Measurements from ENCODE around the gene COMT. TPM values are rescaled to one million over a fixed set of nuclear protein-coding genes. Genes with fewer than 3 reads are reported as not detected.

The COMT gene
- total RNA-seq, 6 experiments from 2014 or later, result 215 to 306 (median 234) TPM

GRCh38 chr22:19929586-19930550, 11.7 kb upstream of the COMT start:
- H3K36me3 Mint-ChIP-seq (ENCODE audit: low read depth), result peaks cover 5% of the 10 kb centered on the region; the same call in 1 of the 2 replicates
- H3K27me3 Mint-ChIP-seq (ENCODE audit: insufficient read depth), result no peaks in the 10 kb centered on the region; the same call in 1 of the 2 replicates
- TF ChIP-seq CTCF (IDR thresholded peaks at IDR 0.05), result no peak
- no peak for DNase-seq
- no peaks in the 10 kb centered on the region for H3K4me1 Mint-ChIP-seq (ENCODE audit: low read depth)
- no peak overlapping the region for H3K4me3 Mint-ChIP-seq
- H3K9me3 Mint-ChIP-seq, result no peaks in the 10 kb centered on the region
- no peak overlapping the region for H3K27ac Mint-ChIP-seq

GRCh38 chr22:19930551-19931486, 10.8 kb upstream of the COMT start:
- DNase-seq, result no peak
- no peak for TF ChIP-seq CTCF (IDR thresholded peaks at IDR 0.05)
- H3K4me3 Mint-ChIP-seq, result no peak overlapping the region
- H3K9me3 Mint-ChIP-seq, result peaks cover 6% of the 10 kb centered on the region; the same call in 1 of the 2 replicates
- H3K4me1 Mint-ChIP-seq (ENCODE audit: low read depth), result no peaks in the 10 kb centered on the region
- H3K36me3 Mint-ChIP-seq (ENCODE audit: low read depth), result peaks cover 13% of the 10 kb centered on the region
- no peak overlapping the region for H3K27ac Mint-ChIP-seq
- H3K27me3 Mint-ChIP-seq (ENCODE audit: insufficient read depth), result no peaks in the 10 kb centered on the region; the same call in 1 of the 2 replicates

- Mint-ChIP-seq H3K4me3 (no peak overlapping the region), H3K27ac (no peak overlapping the region), H3K9me3 (peaks cover 13% of the 10 kb centered on the region), H3K27me3 (ENCODE audit: insufficient read depth) (no peaks in the 10 kb centered on the region; the same call in 1 of the 2 replicates), H3K4me1 (ENCODE audit: low read depth) (no peaks in the 10 kb centered on the region), H3K36me3 (ENCODE audit: low read depth) (peaks cover 20% of the 10 kb centered on the region)
- no peak for TF ChIP-seq CTCF (IDR thresholded peaks at IDR 0.05)
- DNase-seq, result no peak
Observed at GRCh38 chr22:19931514-19931913, 10.1 kb upstream of the COMT start.

GRCh38 chr22:19932367-19933206, 9.0 kb upstream of the COMT start:
- Mint-ChIP-seq H3K27me3 (ENCODE audit: insufficient read depth) (no peaks in the 10 kb centered on the region; the same call in 1 of the 2 replicates), H3K27ac (no peak overlapping the region), H3K4me3 (no peak overlapping the region), H3K9me3 (peaks cover 19% of the 10 kb centered on the region), H3K36me3 (ENCODE audit: low read depth) (peaks cover 30% of the 10 kb centered on the region), H3K4me1 (ENCODE audit: low read depth) (no peaks in the 10 kb centered on the region)
- DNase-seq, result no peak
- no peak for TF ChIP-seq CTCF (IDR thresholded peaks at IDR 0.05)
